Left forelimb (tissue), 1 donor: ENCODE data around the gene SLC33A1.
"Not testable (repeated sequence)": the region's sequence is repeated elsewhere in the genome, so short reads cannot be mapped to it uniquely, and the experiment has no call there.

ENCODE experiments used
- DNase-seq: peaks from one replicate; pipeline ENCODE4 v3.0.0-alpha.2; 2018; ENCODE audit warnings: low spot score

SLC33A1 gene

GRCh38 chr3:155861476-155862183, 7.4 kb upstream of the SLC33A1 start:
- DNase-seq, result no peak

GRCh38 chr3:155860424-155860823, 6.2 kb upstream of the SLC33A1 start:
- not testable (repeated sequence) for DNase-seq

- DNase-seq, result no peak
These were observed 5.6 kb upstream of the SLC33A1 start for GRCh38 chr3:155859859-155860258.

GRCh38 chr3:155853214-155854140, 750 bp downstream of the SLC33A1 start:
- peak; percentile 77 for DNase-seq

- no peak for DNase-seq
These were observed 1.9 kb downstream of the SLC33A1 start for GRCh38 chr3:155852341-155852740.

- DNase-seq, result not testable (repeated sequence)
These were observed 4.8 kb downstream of the SLC33A1 start for GRCh38 chr3:155849404-155849803.

GRCh38 chr3:155847993-155848392, 6.2 kb downstream of the SLC33A1 start:
- no peak for DNase-seq

- no peak for DNase-seq
These were observed 8.1 kb downstream of the SLC33A1 start for GRCh38 chr3:155846119-155846518.

GRCh38 chr3:155843569-155843968, 10.7 kb downstream of the SLC33A1 start:
- DNase-seq, result no peak

GRCh38 chr3:155835341-155836071, 18.7 kb downstream of the SLC33A1 start:
- no peak for DNase-seq

GRCh38 chr3:155828490-155829098, 25.6 kb downstream of the SLC33A1 start:
- not testable (repeated sequence) for DNase-seq

GRCh38 chr3:155815030-155815545, 39.1 kb downstream of the SLC33A1 start:
- no peak for DNase-seq

- DNase-seq, result not testable (repeated sequence)
These were observed 41.0 kb downstream of the SLC33A1 start for GRCh38 chr3:155813224-155813623.

GRCh38 chr3:155809181-155809580, 45.0 kb downstream of the SLC33A1 start:
- DNase-seq, result no peak

- DNase-seq, result no peak
These were observed 46.4 kb downstream of the SLC33A1 start for GRCh38 chr3:155807823-155808222.

- DNase-seq, result peak; percentile 83
These were observed 48.2 kb downstream of the SLC33A1 start, which contains the start of gene C3orf33 for GRCh38 chr3:155805802-155806618. C3orf33 (minus strand) TSS chr3:155806278; CDS start chr3:155806252, 26 bp downstream.

- no peak for DNase-seq
These were observed 48.9 kb downstream of the SLC33A1 start for GRCh38 chr3:155805204-155805801.

- no peak for DNase-seq
These were observed 49.9 kb downstream of the SLC33A1 start for GRCh38 chr3:155804323-155804722.

- DNase-seq, result no peak
These were observed 61.7 kb downstream of the SLC33A1 start for GRCh38 chr3:155792532-155792931.

GRCh38 chr3:155791190-155791589, 63.0 kb downstream of the SLC33A1 start:
- no peak for DNase-seq
